K562 treated with DMSO at 1 percent for 48 hours (cell line): Measurements from ENCODE around the gene NATD1. TPM values are rescaled to one million over a fixed set of nuclear protein-coding genes. Genes with fewer than 3 reads are reported as not detected.

Experiments used
- total RNA-seq: library from RNA; unstranded; fragments of 300-600 nt; gene quantifications from 2 replicates; pipeline ENCODE4 v1.2.3, GENCODE V29; 2022; ENCODE audit warnings: low replicate concordance; ENCODE audit errors: extremely low read depth

The NATD1 gene
- total RNA-seq: not detected in 2 replicates

GRCh38 chr17:21252796-21253645, at the start of gene NATD1:
TSS of gene NATD1 (minus strand) at chr17:21253410. CDS start at chr17:21253264, 146 bp downstream.

DNA sequence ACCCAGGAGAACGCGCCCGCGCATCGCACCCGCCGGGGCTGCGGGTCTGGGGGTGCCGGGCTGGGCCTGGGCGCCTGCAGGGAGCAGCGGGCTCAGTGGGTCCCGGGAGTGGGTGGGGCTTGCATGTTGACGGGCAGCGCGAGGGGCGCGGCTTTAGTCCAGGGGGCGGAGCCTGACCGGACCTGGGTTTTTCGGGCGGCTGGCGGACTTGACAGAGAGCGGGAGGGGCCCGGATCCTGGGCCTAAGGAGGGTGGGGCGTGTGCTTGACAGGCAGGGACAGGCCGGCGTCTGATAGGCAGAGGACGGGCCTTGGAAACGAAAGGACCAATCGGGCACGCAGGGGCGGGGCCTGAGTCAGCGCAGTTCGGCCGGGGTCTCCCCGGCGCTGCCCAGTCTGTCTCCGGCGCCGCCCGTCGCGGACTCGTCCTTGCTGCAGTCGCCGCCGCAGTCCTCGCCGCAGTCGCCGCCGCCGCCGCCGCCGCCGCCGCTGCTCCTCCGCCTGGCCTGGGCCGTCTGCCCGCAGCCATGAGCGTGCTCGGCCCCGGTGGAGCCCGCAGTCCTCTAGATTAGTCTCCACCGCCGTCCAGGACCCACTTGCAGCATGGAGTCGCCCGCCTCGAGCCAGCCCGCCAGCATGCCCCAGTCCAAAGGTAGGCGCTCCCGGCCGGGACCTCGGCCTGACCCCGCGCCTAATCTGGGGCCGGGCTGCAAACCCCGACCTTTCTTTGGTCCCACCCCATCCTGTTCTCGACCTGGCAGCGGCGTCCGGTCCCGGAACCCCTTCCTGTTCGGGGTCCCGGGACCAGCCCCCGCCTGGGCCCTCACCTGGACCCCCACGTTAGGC, 31.3 kb upstream of the NATD1 start, which contains the start of gene MAP2K3:
Gene MAP2K3 (plus strand): TSS at position 393 of the 845 bp plus-strand sequence. CDS start 210 bp downstream, at position 603.

DNA sequence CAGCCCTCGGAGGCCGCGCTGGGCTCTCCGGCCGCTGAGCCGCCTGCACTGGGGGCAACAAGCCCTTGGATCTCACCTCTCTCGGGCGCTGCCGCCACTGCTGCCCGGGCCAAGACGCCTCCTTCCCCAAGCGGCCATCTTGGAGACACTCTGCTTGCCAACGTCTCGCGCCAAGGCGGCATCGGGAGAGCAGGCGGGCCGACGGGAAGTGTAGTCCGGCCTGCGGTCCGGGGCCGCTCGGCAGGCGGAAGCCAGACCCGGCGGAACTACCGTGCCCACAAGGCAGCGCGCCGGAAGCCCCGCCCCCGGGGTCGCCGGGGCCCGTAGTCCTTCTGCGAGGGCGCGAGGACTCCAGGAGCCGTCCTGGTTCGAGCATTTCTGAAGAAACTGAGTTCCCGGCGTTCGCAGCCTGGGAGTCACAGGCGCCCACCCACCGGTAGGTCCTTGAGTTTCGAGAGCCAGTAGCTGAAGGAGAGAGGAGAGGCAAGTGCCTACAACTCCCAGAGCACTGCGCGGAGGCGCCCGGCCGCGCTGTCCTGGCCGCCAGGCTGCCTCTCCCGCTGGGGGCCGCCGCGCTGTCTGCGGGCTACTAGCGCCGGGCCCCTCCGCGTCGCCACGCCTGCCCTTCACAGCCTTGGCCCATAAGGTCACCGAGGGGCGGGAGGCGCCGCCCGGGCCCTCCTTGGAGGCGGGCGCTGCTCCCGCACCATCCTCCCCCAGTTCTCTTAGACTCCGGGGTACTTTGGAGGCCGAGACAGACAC, 39.0 kb downstream of the NATD1 start, which contains the start of gene TMEM11:
Gene TMEM11 (minus strand): TSS at position 147 of the 762 bp plus-strand sequence. CDS start 9 bp downstream, at position 138.

Other genes with a start within 250 kb of the NATD1 start
- 71.4 TPM in 1 of 2 replicates, not detected in the other for gene USP22, start 210.4 kb downstream of the NATD1 start, total RNA-seq
- not detected in 2 replicates for gene DHRS7B, start 126.4 kb downstream of the NATD1 start, total RNA-seq
- gene TMEM11, start 39.2 kb downstream of the NATD1 start, total RNA-seq: not detected in 2 replicates
- not detected in 2 replicates for gene MAP2K3, start 31.3 kb upstream of the NATD1 start, total RNA-seq
- gene KCNJ12, start 122.9 kb upstream of the NATD1 start, total RNA-seq: not detected in 2 replicates